Measurements from ENCODE around the gene ATG14. TPM values are rescaled to one million over a fixed set of nuclear protein-coding genes. Genes with fewer than 3 reads are reported as not detected.

ATG14 gene
- total and polyA plus RNA-seq, 2 of the 8 experiments (the other 6 are each of a cell fraction or from before 2014, with no cell fraction given), result 4.9 to 10.8 TPM

DNA sequence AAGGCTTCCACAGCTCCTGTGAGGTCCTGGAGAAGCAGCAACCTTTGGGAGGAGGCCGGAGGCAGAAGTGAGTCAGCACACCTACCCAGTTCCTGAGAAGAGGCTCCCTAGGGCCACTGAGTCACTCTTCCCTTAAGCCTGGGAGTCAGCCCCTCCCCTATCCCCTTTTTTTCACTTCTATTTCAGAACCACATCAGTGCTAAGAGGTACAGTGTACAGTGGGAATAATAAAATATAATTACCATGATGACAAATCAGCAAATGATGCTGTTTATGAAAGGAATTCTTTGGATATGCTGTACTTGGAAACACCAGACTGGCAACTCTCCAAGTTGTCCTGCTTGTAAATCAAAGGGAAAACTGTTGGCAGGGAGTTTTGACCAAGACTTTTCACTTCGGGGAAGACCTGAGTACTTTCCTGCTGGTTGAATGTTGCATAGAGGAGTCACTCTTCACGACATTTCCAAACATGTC is 36.5 kb upstream of the ATG14 start:
- Histone ChIP-seq H3K4me2 (ENCODE audit: insufficient read depth in 1 of 2, low read depth in 2 of 2, low read length in 2 of 2) (no peak overlapping the region), H3K14ac (ENCODE audit: insufficient read length) (no peak overlapping the region), H4K20me1 (replicated peaks in 1 of 2; ENCODE audit: control insufficient read depth in 1 of 2, insufficient read depth in 2 of 2, low read length in 2 of 2) (no peaks in the 10 kb centered on the region), H3K27ac (ENCODE audit: low read depth, low read length) (no peak overlapping the region), H4K5ac (ENCODE audit: insufficient read length, low read depth, low read length) (no peak overlapping the region), H3K18ac (ENCODE audit: extremely low read depth, low read length) (no peak overlapping the region), H2AK5ac (ENCODE audit: low read depth, low read length) (no peak overlapping the region), H3K9me3 (ENCODE audit: insufficient read depth in 2 of 2, low read depth in 1 of 2, low read length in 1 of 2) (no peaks in the 10 kb centered on the region), H3K36me3 (ENCODE audit: control insufficient read depth in 2 of 4, insufficient read depth in 4 of 4, low read length in 3 of 4) (no peaks in the 10 kb centered on the region), H3K4ac (replicated peaks; ENCODE audit: insufficient read length, low read depth, low read length) (no peak overlapping the region), H2AFZ (ENCODE audit: low read length) (no peak overlapping the region), H3K79me2 (ENCODE audit: control insufficient read depth in 1 of 2, insufficient read depth in 2 of 2, low read length in 2 of 2) (no peaks in the 10 kb centered on the region), H2BK12ac (ENCODE audit: low read depth, low read length) (no peak overlapping the region), H3K79me1 (ENCODE audit: low read depth, low read length) (no peaks in the 10 kb centered on the region), H3K4me1 (replicated peaks in 1 of 4; ENCODE audit: control insufficient read depth in 3 of 4, insufficient read depth in 4 of 4, low read length in 3 of 4) (no peaks in the 10 kb centered on the region), H3K23me2 (ENCODE audit: low read depth, low read length) (no peaks in the 10 kb centered on the region), H3K23ac (ENCODE audit: insufficient read length) (no peak overlapping the region), H4K91ac (replicated peaks; ENCODE audit: insufficient read length, low read length) (no peak overlapping the region), H2BK15ac (ENCODE audit: low read length) (no peak overlapping the region), H3K27me3 (replicated peaks in 1 of 4; ENCODE audit: control insufficient read depth in 3 of 4, extremely low read depth in 1 of 4, insufficient read depth in 3 of 4, low read length in 3 of 4) (no peaks in the 10 kb centered on the region), H3K4me3 (ENCODE audit: extremely low read depth in 1 of 4, insufficient read depth in 2 of 4, low read depth in 3 of 4, low read length in 4 of 4) (no peak overlapping the region), H3K56ac (replicated peaks; ENCODE audit: insufficient read length, low read depth, low read length) (no peak overlapping the region), H4K8ac (ENCODE audit: extremely low read depth, insufficient read depth, low read length) (no peak overlapping the region), H3K9ac (replicated peaks in 1 of 4; ENCODE audit: extremely low read depth in 1 of 4, low read depth in 3 of 4, low read length in 3 of 4) (no peak overlapping the region), H2BK20ac (ENCODE audit: low read length) (no peak overlapping the region), H2BK5ac (ENCODE audit: low read depth, low read length) (no peak overlapping the region), H2BK120ac (replicated peaks; ENCODE audit: low read depth, low read length) (no peak overlapping the region)
- TF ChIP-seq EGR1 (IDR thresholded peaks at IDR 0.05; ENCODE audit: borderline replicate concordance, low read depth, low read length) (no peak), KDM1A (IDR thresholded peaks at IDR 0.05; ENCODE audit: borderline replicate concordance, low read length) (no peak), YY1 (IDR thresholded peaks at IDR 0.05; ENCODE audit: low read depth, low read length) (no peak)
- TF ChIP-seq, protein P1, sequence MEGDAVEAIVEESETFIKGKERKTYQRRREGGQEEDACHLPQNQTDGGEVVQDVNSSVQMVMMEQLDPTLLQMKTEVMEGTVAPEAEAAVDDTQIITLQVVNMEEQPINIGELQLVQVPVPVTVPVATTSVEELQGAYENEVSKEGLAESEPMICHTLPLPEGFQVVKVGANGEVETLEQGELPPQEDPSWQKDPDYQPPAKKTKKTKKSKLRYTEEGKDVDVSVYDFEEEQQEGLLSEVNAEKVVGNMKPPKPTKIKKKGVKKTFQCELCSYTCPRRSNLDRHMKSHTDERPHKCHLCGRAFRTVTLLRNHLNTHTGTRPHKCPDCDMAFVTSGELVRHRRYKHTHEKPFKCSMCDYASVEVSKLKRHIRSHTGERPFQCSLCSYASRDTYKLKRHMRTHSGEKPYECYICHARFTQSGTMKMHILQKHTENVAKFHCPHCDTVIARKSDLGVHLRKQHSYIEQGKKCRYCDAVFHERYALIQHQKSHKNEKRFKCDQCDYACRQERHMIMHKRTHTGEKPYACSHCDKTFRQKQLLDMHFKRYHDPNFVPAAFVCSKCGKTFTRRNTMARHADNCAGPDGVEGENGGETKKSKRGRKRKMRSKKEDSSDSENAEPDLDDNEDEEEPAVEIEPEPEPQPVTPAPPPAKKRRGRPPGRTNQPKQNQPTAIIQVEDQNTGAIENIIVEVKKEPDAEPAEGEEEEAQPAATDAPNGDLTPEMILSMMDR (IDR thresholded peaks at IDR 0.05; ENCODE audit: control extremely low read depth in 1 of 3, insufficient read depth in 1 of 3, low read depth in 1 of 3, low read length in 3 of 3), result no peak
- TF ChIP-seq, protein P2, sequence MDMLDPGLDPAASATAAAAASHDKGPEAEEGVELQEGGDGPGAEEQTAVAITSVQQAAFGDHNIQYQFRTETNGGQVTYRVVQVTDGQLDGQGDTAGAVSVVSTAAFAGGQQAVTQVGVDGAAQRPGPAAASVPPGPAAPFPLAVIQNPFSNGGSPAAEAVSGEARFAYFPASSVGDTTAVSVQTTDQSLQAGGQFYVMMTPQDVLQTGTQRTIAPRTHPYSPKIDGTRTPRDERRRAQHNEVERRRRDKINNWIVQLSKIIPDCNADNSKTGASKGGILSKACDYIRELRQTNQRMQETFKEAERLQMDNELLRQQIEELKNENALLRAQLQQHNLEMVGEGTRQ (IDR thresholded peaks at IDR 0.05; ENCODE audit: low read length), result no peak
- FAIRE-seq (no peak), DNase-seq (ENCODE audit: low read depth in 1 of 2, low spot score in 2 of 2) (no peak)
- ChIA-PET CTCF (ENCODE audit: partially characterized antibody) (interaction anchor here (0.6 to 2.9 kb wide), 5 partner anchors 10 to 193 kb away, joined by 3 to 20 read pairs (median 7); no protein-coding TSS in a partner anchor), POLR2A (ENCODE audit: partially characterized antibody) (no interaction called here)
- WGBS, 2 experiments (ENCODE audit: extremely low coverage in 1 of 2, insufficient coverage in 1 of 2, insufficient read length in 1 of 2, insufficient replicate concordance in 2 of 2, low coverage in 1 of 2, low lambda C conversion rate in 2 of 2, missing lambda C conversion rate in 1 of 2), result 85% methylated on average over 3 of the region's 3 CpGs; no CpG with 5 or more reads in 1 of the 2 experiments

All from H1 (cell line).